Activated CD4-positive, alpha-beta T cell treated with anti-CD3 and anti-CD28 coated beads for 1 hour (primary cell): ENCODE results near the gene ZNF629.

Experiments
- DNase-seq: peaks from one replicate; pipeline ENCODE4 v3.0.0-alpha.2; 2020

ZNF629 gene

DNA sequence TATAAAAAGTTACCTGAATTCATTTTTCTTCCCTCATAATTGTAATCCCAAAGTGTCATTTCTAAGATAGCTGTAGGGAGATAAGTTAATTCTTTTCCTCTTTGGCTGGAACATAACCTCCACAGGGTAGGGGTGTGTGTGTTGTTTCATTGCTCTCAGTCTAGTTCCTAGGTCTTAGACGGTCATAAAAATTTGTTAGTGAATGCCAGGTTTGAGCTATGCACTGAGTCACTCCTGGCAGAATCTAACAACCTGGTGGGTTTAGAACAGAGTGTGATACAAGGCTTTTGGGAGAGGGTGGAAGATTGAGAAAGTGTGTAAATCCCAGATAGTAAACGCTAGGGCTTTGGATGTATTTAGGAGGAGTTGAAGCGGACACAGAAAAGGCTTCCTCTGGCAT is 39.7 kb downstream of the ZNF629 start:
- DNase-seq, result no peak

DNA sequence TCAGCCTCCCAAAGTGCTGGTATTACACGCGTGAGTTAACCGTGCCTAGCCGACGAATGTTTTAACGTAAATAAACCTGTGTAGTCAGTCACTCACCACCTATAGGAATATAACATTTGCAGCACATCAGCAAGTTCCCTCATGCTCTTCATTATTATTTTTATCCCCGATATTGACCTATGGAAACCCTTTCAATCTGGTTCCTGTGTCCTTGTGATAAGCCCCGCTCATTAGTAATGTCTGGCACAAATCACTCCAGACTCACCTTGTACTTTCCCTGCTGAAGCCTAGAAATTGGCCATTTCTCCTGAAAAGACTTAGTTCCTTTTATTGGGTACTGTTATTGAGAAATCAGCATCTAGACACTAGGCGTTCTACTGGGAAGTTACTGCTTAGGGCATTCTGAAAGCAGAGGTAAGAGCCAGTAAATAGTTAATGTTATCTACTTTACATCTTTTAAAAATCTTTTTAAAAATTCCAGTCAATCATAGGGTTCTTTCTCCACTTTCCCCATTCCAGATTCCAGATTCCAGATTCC is 40.3 kb downstream of the ZNF629 start:
- DNase-seq, result no peak

DNA sequence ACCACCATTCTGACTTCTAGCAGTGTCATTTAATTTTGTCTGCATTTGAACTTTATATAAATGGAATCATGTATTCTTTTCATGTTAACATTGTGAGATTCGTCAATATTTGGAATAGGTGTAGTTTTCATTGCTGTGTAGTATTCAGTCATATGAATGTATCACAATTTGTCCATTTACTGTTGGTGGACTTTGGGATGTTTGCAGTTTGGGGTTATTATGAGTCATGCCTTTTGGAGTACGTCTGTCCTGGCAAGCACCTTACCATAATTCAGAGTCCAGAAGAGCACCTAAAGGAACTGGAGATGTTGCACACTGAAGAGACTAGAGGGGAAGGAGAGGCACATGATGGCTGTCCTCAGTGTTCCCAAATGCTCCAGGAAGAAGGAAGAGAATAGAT is 41.9 kb downstream of the ZNF629 start:
- no peak for DNase-seq

DNA sequence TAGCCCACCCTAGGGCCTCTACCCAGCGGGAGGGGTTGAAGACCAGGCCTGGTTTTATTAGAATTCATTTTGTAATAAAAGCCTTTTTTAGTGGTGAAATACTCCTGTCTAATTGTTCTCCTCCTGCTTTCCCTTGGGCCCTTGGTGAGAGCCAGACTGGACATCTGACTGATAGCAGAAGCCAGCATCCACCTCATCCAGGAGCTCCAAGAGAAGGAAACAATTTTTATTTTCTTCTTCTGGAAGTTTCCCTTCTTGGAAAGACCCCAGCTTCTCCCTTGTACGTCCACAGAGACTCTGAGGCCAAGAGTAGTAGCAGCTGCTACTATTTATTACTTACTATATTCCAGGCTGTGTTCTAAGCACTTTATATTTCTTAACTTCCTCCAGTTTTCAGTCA is 42.8 kb downstream of the ZNF629 start:
- DNase-seq, result no peak

DNA sequence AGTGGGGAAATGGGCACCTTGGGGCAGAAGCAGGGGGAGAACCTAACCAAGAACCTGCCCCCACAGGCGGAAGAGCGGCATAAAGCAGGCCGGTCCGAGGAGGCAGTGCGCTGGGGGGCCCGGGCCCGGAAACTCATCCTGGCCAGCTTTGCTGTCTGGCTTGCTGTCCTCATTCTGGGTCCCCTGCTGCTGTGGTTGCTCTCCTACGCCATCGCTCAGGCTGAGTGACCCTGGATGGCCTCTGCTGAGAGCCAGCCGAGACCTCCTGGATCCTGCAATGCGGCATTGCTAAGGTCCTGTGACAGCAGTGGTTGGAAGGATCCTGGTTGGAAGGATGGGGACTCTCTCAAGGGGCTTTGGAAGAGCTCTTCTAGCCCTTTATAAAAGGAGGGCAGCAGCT is 43.3 kb downstream of the ZNF629 start:
- no peak for DNase-seq

DNA sequence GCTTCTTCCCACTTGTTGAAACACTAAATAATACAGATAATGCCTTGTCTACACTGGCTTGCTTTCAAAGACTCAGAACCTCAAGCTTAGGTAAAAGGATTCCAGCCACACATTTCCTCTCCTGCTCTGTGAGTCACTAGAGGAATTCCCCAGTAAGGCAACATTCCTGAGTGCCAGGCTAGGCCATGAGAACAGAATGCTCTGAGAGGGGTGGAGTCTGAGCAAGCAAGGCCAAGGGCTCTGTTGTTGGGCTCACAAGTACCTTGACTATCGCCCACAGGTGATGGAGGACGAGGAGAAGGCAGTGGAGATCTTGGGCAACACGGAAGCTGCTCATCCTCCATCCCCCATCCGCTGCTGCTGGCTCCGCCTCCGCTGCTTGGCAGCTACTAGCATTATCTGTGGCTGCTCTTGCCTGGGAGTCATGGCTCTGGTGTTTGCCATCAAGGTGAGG is 45.5 kb downstream of the ZNF629 start:
- no peak for DNase-seq

- no peak for DNase-seq
Observed at GRCh38 chr16:30740364-30741251, 46.4 kb downstream of the ZNF629 start.

DNA sequence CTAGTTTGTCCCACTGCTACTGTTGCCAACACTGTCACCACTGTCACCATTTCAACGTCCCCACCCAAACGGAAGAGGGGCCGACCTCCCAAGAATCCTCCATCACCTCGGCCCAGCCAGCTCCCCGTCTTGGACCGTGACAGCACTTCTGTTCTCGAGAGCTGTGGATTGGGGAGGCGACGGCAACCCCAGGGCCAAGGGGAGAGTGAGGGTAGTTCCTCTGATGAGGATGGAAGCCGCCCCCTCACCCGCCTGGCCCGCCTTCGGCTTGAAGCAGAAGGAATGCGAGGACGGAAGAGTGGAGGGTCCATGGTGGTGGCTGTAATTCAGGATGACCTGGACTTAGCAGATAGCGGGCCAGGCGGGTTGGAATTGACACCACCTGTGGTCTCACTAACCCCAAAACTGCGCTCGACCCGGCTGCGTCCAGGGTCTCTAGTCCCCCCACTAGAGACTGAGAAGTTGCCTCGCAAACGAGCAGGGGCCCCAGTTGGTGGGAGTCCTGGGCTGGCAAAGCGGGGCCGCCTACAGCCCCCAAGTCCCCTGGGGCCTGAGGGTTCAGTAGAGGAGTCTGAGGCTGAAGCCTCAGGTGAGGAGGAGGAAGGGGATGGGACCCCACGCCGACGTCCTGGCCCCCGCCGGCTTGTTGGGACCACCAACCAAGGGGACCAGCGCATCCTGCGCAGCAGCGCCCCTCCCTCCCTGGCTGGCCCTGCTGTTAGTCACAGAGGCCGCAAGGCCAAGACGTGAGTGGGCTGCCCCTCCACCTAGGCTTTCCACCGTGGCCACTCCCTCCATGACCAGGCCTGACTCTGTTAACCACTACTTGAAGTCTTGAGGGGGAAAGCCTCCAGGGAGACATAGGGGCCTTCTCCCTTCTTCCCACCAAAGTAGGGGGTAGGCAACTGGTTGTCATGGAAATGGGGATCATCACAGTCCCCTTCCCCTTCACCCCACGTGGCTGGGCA is 47.7 kb downstream of the ZNF629 start:
- DNase-seq, result no peak

DNA sequence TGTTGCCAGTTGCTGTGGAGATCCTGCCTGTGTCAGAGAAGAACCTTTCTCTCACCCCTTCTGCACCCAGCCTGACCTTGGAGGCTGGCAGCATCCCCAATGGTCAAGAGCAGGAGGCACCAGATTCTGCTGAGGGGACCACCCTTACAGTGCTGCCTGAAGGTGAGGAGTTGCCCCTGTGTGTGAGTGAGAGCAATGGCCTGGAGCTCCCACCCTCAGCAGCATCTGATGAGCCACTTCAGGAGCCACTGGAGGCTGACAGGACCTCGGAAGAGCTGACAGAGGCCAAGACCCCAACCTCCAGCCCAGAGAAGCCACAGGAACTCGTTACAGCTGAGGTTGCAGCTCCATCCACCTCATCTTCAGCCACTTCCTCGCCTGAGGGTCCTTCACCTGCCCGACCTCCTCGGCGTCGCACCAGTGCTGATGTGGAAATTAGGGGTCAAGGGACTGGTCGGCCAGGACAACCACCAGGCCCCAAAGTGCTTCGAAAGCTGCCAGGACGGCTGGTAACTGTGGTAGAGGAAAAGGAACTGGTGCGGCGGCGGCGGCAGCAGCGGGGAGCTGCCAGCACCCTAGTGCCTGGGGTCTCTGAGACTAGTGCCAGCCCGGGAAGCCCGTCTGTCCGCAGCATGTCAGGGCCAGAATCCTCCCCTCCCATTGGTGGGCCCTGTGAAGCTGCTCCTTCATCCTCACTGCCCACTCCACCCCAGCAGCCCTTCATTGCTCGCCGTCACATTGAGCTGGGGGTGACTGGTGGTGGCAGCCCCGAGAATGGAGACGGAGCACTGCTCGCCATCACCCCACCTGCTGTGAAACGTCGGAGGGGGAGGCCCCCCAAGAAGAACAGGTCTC is 49.0 kb downstream of the ZNF629 start:
- DNase-seq, result no peak

GRCh38 chr16:30736995-30737793 is 49.8 kb downstream of the ZNF629 start:
- no peak for DNase-seq

- DNase-seq, result no peak
Observed at GRCh38 chr16:30731411-30731810, 55.6 kb downstream of the ZNF629 start.

- DNase-seq, result no peak
Observed at GRCh38 chr16:30728899-30729672, 57.9 kb downstream of the ZNF629 start.
